ENCODE data around the gene CACNA1I. TPM values are rescaled to one million over a fixed set of nuclear protein-coding genes. Genes with fewer than 3 reads are reported as not detected.
"Not testable (repeated sequence)": the region's sequence is repeated elsewhere in the genome, so short reads cannot be mapped to it uniquely, and the experiment has no call there.

The CACNA1I gene
- total RNA-seq, result 10.6 TPM
- polyA plus RNA-seq, result under 1 TPM; 0.06 to 0.45 (median 0.30) TPM

DNA sequence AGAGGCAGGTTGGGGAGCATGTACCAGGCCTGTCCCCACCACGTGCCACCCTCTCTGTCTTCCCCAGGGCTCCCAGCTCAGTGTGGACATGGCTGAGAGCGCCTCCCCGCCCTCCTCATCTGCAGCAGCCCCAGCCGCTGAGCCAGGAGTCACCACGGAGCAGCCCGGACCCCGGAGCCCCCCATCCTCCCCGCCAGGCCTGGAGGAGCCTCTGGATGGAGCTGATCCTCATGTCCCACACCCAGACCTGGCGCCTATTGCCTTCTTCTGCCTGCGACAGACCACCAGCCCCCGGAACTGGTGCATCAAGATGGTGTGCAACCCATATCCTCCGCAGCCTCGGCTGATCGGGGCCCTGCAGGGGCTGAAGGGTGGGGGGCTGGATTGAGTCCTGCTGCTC lies at the start of gene CACNA1I:
CACNA1I (plus strand) TSS at position 89 of the 400 bp plus-strand sequence; CDS start at position 89, 0 bp downstream.
- no peak for ATAC-seq (ENCODE audit: low read depth in 2 of 2)
- H3K36me3 Mint-ChIP-seq, result no peaks in the 10 kb centered on the region
- H3K36me3 ChIP-seq (ENCODE audit: control insufficient read depth, insufficient read depth, low read length), result no peaks in the 10 kb centered on the region
- H3K27me3 Mint-ChIP-seq, result peaks cover 4% of the 10 kb centered on the region
- H3K4me1 ChIP-seq (ENCODE audit: control insufficient read depth, insufficient read depth, low read length, poor library complexity, severe bottlenecking), result peaks cover 13% of the 10 kb centered on the region
- no peak within 1 kb of the TSS for H3K4me3 ChIP-seq (ENCODE audit: low read depth, low read length)
- no peak within 1 kb of the TSS for H3K4me3 Mint-ChIP-seq
- H3K9me3 Mint-ChIP-seq, result peaks cover 0 to 3% (median 0%) of the 10 kb centered on the region in 7 donors
- no peak for DNase-seq
- H3K27me3 ChIP-seq (ENCODE audit: control insufficient read depth, insufficient read depth, low read length), result no peaks in the 10 kb centered on the region
- H3K27ac Mint-ChIP-seq, result peak within 1 kb of the TSS in 1 of 3 donors; percentile 55
- no peak within 1 kb of the TSS for H3K27ac ChIP-seq (ENCODE audit: insufficient read depth, low read length, poor library complexity, severe bottlenecking)
- H3K4me1 Mint-ChIP-seq, result peaks cover 0 to 25% (median 8%) of the 10 kb centered on the region in 4 donors
- no peaks in the 10 kb centered on the region for H3K9me3 ChIP-seq (ENCODE audit: control insufficient read depth in 2 of 2, low read length in 2 of 2)

DNA sequence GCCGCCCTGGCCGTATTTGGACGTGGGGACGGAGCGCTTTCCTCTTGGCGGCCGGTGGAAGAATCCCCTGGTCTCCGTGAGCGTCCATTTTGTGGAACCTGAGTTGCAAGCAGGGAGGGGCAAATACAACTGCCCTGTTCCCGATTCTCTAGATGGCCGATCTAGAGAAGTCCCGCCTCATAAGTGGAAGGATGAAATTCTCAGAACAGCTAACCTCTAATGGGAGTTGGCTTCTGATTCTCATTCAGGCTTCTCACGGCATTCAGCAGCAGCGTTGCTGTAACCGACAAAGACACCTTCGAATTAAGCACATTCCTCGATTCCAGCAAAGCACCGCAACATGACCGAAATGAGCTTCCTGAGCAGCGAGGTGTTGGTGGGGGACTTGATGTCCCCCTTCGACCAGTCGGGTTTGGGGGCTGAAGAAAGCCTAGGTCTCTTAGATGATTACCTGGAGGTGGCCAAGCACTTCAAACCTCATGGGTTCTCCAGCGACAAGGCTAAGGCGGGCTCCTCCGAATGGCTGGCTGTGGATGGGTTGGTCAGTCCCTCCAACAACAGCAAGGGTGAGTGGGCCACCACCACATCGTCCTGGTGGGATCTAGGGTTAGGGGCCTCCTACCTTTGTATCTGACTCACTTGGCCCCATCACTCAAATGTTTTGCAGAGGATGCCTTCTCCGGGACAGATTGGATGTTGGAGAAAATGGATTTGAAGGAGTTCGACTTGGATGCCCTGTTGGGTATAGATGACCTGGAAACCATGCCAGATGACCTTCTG lies 49.3 kb upstream of the CACNA1I start:
- Mint-ChIP-seq H3K27ac (peak overlapping the region; percentile 97 to 99 (median 99)), H3K4me1 (peaks cover 6 to 63% (median 39%) of the 10 kb centered on the region in 4 donors), H3K36me3 (peaks cover 23% of the 10 kb centered on the region), H3K4me3 (peak overlapping the region; percentile 91 to 96 (median 96))
- DNase-seq; H3K27me3 Mint-ChIP-seq; ATAC-seq (ENCODE audit: low read depth in 2 of 2); H3K9me3 ChIP-seq (ENCODE audit: control insufficient read depth in 2 of 2, low read length in 2 of 2); H3K9me3 Mint-ChIP-seq; H3K27me3 ChIP-seq (ENCODE audit: control insufficient read depth, insufficient read depth, low read length): not testable (repeated sequence)
- H3K4me1 ChIP-seq (ENCODE audit: control insufficient read depth, insufficient read depth, low read length, poor library complexity, severe bottlenecking), result peaks cover 49% of the 10 kb centered on the region
- peak overlapping the region; percentile 92 for H3K4me3 ChIP-seq (ENCODE audit: low read depth, low read length)
- H3K36me3 ChIP-seq (ENCODE audit: control insufficient read depth, insufficient read depth, low read length), result peaks cover 36% of the 10 kb centered on the region
- peak overlapping the region; percentile 88 for H3K27ac ChIP-seq (ENCODE audit: insufficient read depth, low read length, poor library complexity, severe bottlenecking)

DNA sequence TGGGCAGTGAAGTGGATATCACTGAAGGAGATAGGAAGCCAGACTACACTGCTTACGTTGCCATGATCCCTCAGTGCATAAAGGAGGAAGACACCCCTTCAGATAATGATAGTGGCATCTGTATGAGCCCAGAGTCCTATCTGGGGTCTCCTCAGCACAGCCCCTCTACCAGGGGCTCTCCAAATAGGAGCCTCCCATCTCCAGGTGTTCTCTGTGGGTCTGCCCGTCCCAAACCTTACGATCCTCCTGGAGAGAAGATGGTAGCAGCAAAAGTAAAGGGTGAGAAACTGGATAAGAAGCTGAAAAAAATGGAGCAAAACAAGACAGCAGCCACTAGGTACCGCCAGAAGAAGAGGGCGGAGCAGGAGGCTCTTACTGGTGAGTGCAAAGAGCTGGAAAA lies 48.5 kb upstream of the CACNA1I start:
- peaks cover 32% of the 10 kb centered on the region for H3K36me3 ChIP-seq (ENCODE audit: control insufficient read depth, insufficient read depth, low read length)
- H3K4me1 ChIP-seq (ENCODE audit: control insufficient read depth, insufficient read depth, low read length, poor library complexity, severe bottlenecking), result peaks cover 56% of the 10 kb centered on the region

DNA sequence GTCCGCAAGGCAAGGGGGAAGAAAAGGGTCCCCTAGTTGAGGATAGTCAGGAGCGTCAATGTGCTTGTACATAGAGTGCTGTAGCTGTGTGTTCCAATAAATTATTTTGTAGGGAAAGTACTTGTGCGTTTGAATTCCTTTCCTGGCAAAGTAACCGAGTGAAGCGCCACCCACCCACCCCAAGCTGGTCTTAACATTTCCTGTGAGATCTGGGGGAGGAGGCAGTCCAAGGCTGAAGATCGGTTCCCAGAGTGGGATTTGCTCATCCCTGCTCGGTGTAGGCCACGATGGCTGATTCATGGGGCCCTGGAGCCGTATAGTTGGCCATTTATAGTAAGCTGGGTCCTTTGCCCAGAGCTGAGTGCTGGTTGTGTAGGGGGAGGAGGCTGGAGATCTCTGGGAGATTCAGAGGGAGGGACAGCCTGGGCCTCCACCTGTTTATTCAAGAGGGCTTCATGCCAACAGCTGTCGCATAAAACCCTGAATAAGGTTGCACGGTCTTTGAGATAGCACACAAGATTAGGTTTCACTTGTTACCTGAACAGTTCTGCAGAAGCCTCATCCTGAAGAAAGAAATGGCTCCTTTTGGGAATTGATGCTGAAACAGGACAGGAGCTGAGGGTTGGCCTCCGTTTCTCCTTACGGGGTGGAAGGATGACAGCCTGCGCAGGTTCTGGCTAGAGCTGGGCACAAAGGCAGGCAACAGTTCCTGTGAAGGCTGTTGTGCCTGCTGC lies 47.8 kb upstream of the CACNA1I start:
- Histone ChIP-seq H3K27ac (ENCODE audit: insufficient read depth, low read length, poor library complexity, severe bottlenecking) (no peak overlapping the region), H3K9me3 (ENCODE audit: control insufficient read depth in 2 of 2, low read length in 2 of 2) (no peaks in the 10 kb centered on the region), H3K36me3 (ENCODE audit: control insufficient read depth, insufficient read depth, low read length) (peaks cover 32% of the 10 kb centered on the region), H3K4me1 (ENCODE audit: control insufficient read depth, insufficient read depth, low read length, poor library complexity, severe bottlenecking) (peaks cover 62% of the 10 kb centered on the region), H3K4me3 (ENCODE audit: low read depth, low read length) (peak overlapping the region; percentile 92), H3K27me3 (ENCODE audit: control insufficient read depth, insufficient read depth, low read length) (no peaks in the 10 kb centered on the region)
- DNase-seq, result peak in 1 of 3 donors; percentile 39
- peaks cover 23% of the 10 kb centered on the region for H3K36me3 Mint-ChIP-seq
- H3K4me1 Mint-ChIP-seq, result peaks cover 6 to 75% (median 46%) of the 10 kb centered on the region in 4 donors
- peak overlapping the region; percentile 88 to 99 (median 97) for H3K27ac Mint-ChIP-seq
- H3K9me3 Mint-ChIP-seq, result peaks cover 0 to 6% (median 0%) of the 10 kb centered on the region in 7 donors
- no peak for ATAC-seq (ENCODE audit: low read depth in 2 of 2)
- peak overlapping the region; percentile 91 to 96 (median 96) for H3K4me3 Mint-ChIP-seq
- peaks cover 6% of the 10 kb centered on the region for H3K27me3 Mint-ChIP-seq

More for the DNA sequence above, 48.5 kb upstream of the CACNA1I start:
- Mint-ChIP-seq H3K36me3 (peaks cover 23% of the 10 kb centered on the region), H3K27ac (peak overlapping the region; percentile 88 to 99 (median 97)), H3K4me3 (peak overlapping the region; percentile 91 to 96 (median 96)), H3K4me1 (peaks cover 6 to 69% (median 41%) of the 10 kb centered on the region in 4 donors)
- not testable (repeated sequence) for DNase-seq; ATAC-seq (ENCODE audit: low read depth in 2 of 2); H3K27me3 ChIP-seq (ENCODE audit: control insufficient read depth, insufficient read depth, low read length); H3K27me3 Mint-ChIP-seq; H3K9me3 ChIP-seq (ENCODE audit: control insufficient read depth in 2 of 2, low read length in 2 of 2); H3K9me3 Mint-ChIP-seq
- Histone ChIP-seq H3K27ac (ENCODE audit: insufficient read depth, low read length, poor library complexity, severe bottlenecking) (peak overlapping the region; percentile 88), H3K4me3 (ENCODE audit: low read depth, low read length) (peak overlapping the region; percentile 92)

DNA sequence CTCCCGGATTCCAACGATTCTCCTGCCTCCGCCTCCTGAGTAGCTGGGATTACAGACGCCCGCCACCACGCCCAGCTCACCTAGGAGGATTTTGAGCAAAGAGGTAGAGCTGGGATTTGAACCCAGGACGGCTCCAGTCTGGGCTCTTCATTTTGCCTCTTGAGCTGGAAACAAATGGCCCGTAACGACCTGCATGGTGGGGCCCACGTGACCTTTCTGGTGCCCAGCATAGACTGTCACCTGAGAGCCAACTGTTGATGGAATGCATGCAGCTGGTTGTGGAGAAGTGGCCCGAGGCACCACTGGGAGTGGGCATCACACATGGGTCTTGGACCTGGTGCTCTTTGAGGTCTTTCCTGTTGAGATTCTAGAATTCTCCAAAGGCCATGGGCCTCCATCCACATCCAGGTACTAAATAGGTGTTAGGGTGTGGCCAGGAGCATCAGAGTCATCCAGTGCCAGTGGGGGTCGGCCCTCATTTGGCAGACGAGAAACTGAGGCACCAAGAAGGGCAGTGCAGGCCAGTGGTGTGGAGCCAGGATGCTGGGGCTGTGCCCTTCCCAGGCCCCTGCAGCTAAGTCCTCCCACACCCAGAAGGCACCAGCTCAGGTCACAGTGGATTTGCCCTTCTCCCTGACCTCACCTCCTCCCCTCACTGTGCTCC lies 46.3 kb upstream of the CACNA1I start:
- Histone ChIP-seq H3K27ac (ENCODE audit: insufficient read depth, low read length, poor library complexity, severe bottlenecking) (peak overlapping the region; percentile 45), H3K9me3 (ENCODE audit: control insufficient read depth in 2 of 2, low read length in 2 of 2) (no peaks in the 10 kb centered on the region), H3K4me1 (ENCODE audit: control insufficient read depth, insufficient read depth, low read length, poor library complexity, severe bottlenecking) (peaks cover 72% of the 10 kb centered on the region), H3K4me3 (ENCODE audit: low read depth, low read length) (no peak overlapping the region), H3K36me3 (ENCODE audit: control insufficient read depth, insufficient read depth, low read length) (peaks cover 37% of the 10 kb centered on the region), H3K27me3 (ENCODE audit: control insufficient read depth, insufficient read depth, low read length) (no peaks in the 10 kb centered on the region)
- H3K27me3 Mint-ChIP-seq, result peaks cover 6% of the 10 kb centered on the region
- peaks cover 6 to 82% (median 50%) of the 10 kb centered on the region in 4 donors for H3K4me1 Mint-ChIP-seq
- H3K36me3 Mint-ChIP-seq, result peaks cover 23% of the 10 kb centered on the region
- DNase-seq, result no peak
- peaks cover 0 to 8% (median 0%) of the 10 kb centered on the region in 7 donors for H3K9me3 Mint-ChIP-seq
- H3K4me3 Mint-ChIP-seq, result peak overlapping the region; percentile 35 to 80 (median 48)
- no peak for ATAC-seq (ENCODE audit: low read depth in 2 of 2)
- H3K27ac Mint-ChIP-seq, result peak overlapping the region; percentile 32 to 52 (median 44)

DNA sequence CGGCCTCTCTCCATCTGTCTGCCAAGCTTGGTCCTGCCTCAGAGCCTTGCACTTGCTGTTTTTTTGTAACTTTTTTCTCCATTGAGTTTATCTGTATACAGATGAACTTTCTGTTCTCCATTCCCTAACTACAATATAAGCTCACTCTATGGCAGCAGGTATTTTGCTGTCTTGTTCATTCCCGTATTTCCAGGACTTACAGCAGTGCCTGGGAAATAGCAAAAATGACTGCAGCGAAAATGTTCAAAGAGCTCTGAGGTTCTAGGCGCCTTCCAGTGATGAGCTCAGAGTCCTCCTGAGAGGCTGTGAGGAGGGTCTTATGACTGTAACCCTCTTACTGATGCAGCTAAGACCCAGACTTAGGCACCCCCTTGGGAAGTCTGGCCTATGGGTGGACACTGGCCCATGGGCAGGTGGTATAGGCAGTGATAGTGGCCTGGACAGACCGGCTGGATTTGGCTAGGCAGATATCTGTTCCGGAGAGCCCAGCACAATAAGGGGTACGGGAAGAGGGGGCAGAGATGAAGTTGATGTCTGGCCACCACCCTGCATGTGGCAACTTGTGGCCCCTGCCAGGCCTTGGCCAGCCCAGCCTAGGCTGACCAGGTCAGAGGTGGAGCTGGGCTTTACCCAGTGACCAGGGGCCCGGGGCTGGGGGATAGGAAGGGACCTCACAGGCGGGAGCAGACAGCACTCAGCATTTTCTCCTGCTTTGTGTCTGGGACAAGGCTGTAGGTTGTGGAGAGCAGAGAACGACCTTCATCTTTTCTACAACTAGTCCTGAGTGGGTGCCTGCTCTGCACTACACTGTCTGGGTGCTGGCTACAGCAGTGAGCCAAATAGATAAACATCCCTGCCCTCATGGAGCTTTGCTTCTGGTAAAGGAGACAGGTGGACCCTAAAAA lies 45.5 kb upstream of the CACNA1I start:
- Histone ChIP-seq H3K4me1 (ENCODE audit: control insufficient read depth, insufficient read depth, low read length, poor library complexity, severe bottlenecking) (peaks cover 76% of the 10 kb centered on the region), H3K9me3 (ENCODE audit: control insufficient read depth in 2 of 2, low read length in 2 of 2) (no peaks in the 10 kb centered on the region), H3K27me3 (ENCODE audit: control insufficient read depth, insufficient read depth, low read length) (no peaks in the 10 kb centered on the region), H3K4me3 (ENCODE audit: low read depth, low read length) (no peak overlapping the region), H3K27ac (ENCODE audit: insufficient read depth, low read length, poor library complexity, severe bottlenecking) (peak overlapping the region; percentile 45), H3K36me3 (ENCODE audit: control insufficient read depth, insufficient read depth, low read length) (peaks cover 41% of the 10 kb centered on the region)
- Mint-ChIP-seq H3K27ac (peak overlapping the region; percentile 58 to 72 (median 72)), H3K9me3 (peaks cover 0 to 8% (median 0%) of the 10 kb centered on the region in 7 donors), H3K27me3 (peaks cover 4% of the 10 kb centered on the region), H3K36me3 (peaks cover 25% of the 10 kb centered on the region), H3K4me3 (peak overlapping the region; percentile 20 to 61 (median 41)), H3K4me1 (peaks cover 6 to 87% (median 52%) of the 10 kb centered on the region in 4 donors)
- DNase-seq, result no peak
- ATAC-seq (ENCODE audit: low read depth in 2 of 2), result no peak

All from CD4-positive, CD25-positive, alpha-beta regulatory T cell (primary cell).